ENCODE data around the gene DNAH2.

DNAH2 gene

GRCh38 chr17:7833011-7833794, 115.7 kb downstream of the DNAH2 start:
- TF ChIP-seq, protein P1, sequence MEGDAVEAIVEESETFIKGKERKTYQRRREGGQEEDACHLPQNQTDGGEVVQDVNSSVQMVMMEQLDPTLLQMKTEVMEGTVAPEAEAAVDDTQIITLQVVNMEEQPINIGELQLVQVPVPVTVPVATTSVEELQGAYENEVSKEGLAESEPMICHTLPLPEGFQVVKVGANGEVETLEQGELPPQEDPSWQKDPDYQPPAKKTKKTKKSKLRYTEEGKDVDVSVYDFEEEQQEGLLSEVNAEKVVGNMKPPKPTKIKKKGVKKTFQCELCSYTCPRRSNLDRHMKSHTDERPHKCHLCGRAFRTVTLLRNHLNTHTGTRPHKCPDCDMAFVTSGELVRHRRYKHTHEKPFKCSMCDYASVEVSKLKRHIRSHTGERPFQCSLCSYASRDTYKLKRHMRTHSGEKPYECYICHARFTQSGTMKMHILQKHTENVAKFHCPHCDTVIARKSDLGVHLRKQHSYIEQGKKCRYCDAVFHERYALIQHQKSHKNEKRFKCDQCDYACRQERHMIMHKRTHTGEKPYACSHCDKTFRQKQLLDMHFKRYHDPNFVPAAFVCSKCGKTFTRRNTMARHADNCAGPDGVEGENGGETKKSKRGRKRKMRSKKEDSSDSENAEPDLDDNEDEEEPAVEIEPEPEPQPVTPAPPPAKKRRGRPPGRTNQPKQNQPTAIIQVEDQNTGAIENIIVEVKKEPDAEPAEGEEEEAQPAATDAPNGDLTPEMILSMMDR (IDR thresholded peaks at IDR 0.05; ENCODE audit: low read depth, low read length, missing control alignments) = no peak
- Histone ChIP-seq H3K4me3 (ENCODE audit: low read depth, low read length) (peak overlapping the region; percentile 74), H3K27me3 (replicated peaks) (no peaks in the 10 kb centered on the region), H3K27ac (no peak overlapping the region), H3K36me3 (replicated peaks) (no peaks in the 10 kb centered on the region)
- DNase-seq = no peak
- in situ Hi-C loops (cut with HindIII; ENCODE audit: low pct_ligation_motif_present, low sequenced_read_pairs) = no loop called here

DNA sequence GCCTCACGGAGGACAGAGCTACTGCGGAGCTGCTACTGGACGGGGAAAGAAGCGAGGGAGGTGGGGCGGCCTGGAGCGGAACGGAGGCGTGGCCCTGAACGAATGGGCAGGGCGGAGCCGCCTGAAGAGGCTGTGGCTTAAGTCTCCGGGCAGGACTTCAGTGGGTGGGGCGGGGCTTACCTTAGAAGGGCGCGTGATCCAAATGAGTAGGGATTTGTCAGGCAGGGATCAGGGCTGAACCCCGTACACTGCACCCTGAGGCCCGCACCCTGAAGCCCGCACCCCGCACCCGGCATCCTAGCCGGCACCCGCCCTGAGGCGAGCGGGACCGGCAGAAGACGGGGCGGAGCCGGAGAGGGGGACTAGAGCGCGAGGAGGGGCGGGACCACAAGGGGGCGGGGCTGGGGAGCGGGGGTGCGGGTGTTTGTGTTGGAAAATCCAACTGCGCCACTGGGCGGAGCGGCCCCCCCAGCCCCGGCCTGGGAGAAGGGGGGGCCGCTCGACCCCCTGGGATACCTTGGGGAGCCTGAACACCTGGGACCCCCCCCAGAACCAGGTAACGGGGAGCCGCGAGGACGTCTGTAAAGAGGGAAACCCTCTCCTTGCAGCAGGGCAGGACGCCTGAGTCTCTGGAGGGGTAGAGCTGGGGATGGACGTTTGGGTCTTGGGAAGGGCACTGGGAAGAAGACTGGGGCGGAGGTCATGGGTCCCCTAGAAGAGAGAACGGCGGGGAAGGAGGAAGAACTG, 116.4 kb downstream of the DNAH2 start, which contains the start of gene KDM6B:
TSS of gene KDM6B (plus strand) at position 423 of the 747 bp plus-strand sequence. CDS start 11,338 bp downstream, outside the sequence.
- Histone ChIP-seq H3K36me3 (replicated peaks) (no peaks in the 10 kb centered on the region), H3K27ac (peak within 1 kb of the TSS; percentile 88), H3K4me3 (ENCODE audit: low read depth, low read length) (peak within 1 kb of the TSS; percentile 74), H3K27me3 (replicated peaks) (no peaks in the 10 kb centered on the region)
- peak; percentile 88 for DNase-seq
- in situ Hi-C loops (cut with HindIII; ENCODE audit: low pct_ligation_motif_present, low sequenced_read_pairs) = no loop called here
- TF ChIP-seq, protein P1 (IDR thresholded peaks at IDR 0.05; ENCODE audit: low read depth, low read length, missing control alignments) = no peak

GRCh38 chr17:7834542-7834956, 117.0 kb downstream of the DNAH2 start:
- Histone ChIP-seq H3K4me3 (ENCODE audit: low read depth, low read length) (peak overlapping the region; percentile 74), H3K36me3 (replicated peaks) (no peaks in the 10 kb centered on the region), H3K27ac (peak overlapping the region; percentile 88), H3K27me3 (replicated peaks) (no peaks in the 10 kb centered on the region)
- DNase-seq = no peak
- TF ChIP-seq, protein P1 (IDR thresholded peaks at IDR 0.05; ENCODE audit: low read depth, low read length, missing control alignments) = no peak
- in situ Hi-C loops (cut with HindIII; ENCODE audit: low pct_ligation_motif_present, low sequenced_read_pairs) = no loop called here

DNA sequence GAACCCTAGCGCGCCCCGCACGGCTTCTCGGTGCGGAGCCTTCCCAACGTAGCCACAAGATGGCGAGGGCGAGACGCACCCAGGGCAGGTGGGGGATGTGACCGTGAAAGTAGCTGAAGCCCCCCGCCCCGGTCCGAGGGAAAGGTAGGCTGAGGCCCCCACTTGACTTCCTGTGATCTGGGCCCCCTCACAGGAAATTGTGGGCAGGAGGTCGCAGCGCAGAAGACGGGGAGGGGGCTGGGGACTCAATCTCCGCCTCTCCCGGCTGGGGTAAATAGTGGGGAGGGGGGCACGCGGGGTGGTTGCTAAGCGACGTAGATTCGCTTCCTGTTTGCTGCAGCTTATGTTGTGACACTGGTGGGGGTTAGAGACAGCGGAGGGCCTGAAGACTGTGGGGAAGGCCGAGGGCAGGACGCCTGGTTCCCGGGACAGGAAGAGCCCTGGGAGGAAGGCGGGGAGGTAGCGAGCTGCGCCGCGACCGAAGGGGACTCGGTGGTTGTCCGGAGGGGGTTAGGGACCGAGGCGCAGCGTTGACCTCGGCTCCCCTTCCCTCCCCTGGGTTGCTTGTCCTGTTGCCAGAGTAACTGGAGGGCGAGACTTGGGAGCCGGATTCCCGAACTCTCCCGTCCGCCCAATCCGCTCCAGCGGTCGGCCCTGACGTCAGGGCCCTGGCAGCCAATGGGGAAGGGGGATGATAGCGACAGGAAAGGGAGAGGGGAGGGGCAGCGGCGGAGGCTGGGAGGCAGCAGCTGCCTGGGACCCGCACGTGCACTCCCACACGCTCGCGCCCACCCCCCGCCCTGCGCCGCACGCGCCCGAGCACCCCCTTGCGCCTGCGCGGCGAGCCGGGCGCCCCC, 117.6 kb downstream of the DNAH2 start:
- H3K27ac ChIP-seq = peak overlapping the region; percentile 89
- TF ChIP-seq, protein P1 (IDR thresholded peaks at IDR 0.05; ENCODE audit: low read depth, low read length, missing control alignments) = peak; percentile 96
- peak; percentile 96 for DNase-seq
- H3K27me3 ChIP-seq (replicated peaks) = no peaks in the 10 kb centered on the region
- H3K4me3 ChIP-seq (ENCODE audit: low read depth, low read length) = peak overlapping the region; percentile 74
- in situ Hi-C loops (cut with HindIII; ENCODE audit: low pct_ligation_motif_present, low sequenced_read_pairs) = no loop called here
- no peaks in the 10 kb centered on the region for H3K36me3 ChIP-seq (replicated peaks)

- no peaks in the 10 kb centered on the region for H3K27me3 ChIP-seq (replicated peaks)
- H3K36me3 ChIP-seq (replicated peaks) = peaks cover 3% of the 10 kb centered on the region
- TF ChIP-seq, protein P1 (IDR thresholded peaks at IDR 0.05; ENCODE audit: low read depth, low read length, missing control alignments) = no peak
- DNase-seq = peak; percentile 36
- peak overlapping the region; percentile 89 for H3K27ac ChIP-seq
- in situ Hi-C loops (cut with HindIII; ENCODE audit: low pct_ligation_motif_present, low sequenced_read_pairs) = no loop called here
- H3K4me3 ChIP-seq (ENCODE audit: low read depth, low read length) = peak overlapping the region; percentile 74
Measured at GRCh38 chr17:7835814-7836595, 118.5 kb downstream of the DNAH2 start.

All from brain microvascular endothelial cell (primary cell).